Keratinocyte (primary cell): ENCODE measurements around the gene ANKS1B.

Experiments used
- EZH2 ChIP-seq: IDR thresholded peaks from one replicate; pipeline ENCODE4 v1.6.1; 2012; ENCODE audit warnings: inconsistent platforms, mild to moderate bottlenecking, low read length, moderate library complexity
- TF ChIP-seq, protein P1 (sequence below), 3 experiments: IDR thresholded peaks in 1 of 3; conservative IDR thresholded peaks in 1 of 3; optimal IDR thresholded peaks in 1 of 3; 2 replicates in 2 of 3; 3 replicates in 1 of 3; pipeline versions ENCODE3 to v1.5.1; 2011; ENCODE audit warnings: low read length in 3 of 3, mild to moderate bottlenecking in 3 of 3, moderate library complexity in 2 of 3, control low read depth in 1 of 3, inconsistent platforms in 1 of 3; ENCODE audit not compliant: insufficient read depth in 2 of 3; ENCODE audit errors: extremely low read depth in 1 of 3

- TF ChIP-seq, protein P1, sequence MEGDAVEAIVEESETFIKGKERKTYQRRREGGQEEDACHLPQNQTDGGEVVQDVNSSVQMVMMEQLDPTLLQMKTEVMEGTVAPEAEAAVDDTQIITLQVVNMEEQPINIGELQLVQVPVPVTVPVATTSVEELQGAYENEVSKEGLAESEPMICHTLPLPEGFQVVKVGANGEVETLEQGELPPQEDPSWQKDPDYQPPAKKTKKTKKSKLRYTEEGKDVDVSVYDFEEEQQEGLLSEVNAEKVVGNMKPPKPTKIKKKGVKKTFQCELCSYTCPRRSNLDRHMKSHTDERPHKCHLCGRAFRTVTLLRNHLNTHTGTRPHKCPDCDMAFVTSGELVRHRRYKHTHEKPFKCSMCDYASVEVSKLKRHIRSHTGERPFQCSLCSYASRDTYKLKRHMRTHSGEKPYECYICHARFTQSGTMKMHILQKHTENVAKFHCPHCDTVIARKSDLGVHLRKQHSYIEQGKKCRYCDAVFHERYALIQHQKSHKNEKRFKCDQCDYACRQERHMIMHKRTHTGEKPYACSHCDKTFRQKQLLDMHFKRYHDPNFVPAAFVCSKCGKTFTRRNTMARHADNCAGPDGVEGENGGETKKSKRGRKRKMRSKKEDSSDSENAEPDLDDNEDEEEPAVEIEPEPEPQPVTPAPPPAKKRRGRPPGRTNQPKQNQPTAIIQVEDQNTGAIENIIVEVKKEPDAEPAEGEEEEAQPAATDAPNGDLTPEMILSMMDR (optimal IDR thresholded peaks at IDR 0.05 in 1 of 3, IDR thresholded peaks at IDR 0.05 in 1 of 3, conservative IDR thresholded peaks at IDR 0.05 in 1 of 3; ENCODE audit: extremely low read depth in 1 of 3, insufficient read depth in 2 of 3, low read length in 3 of 3), result no peak
- TF ChIP-seq EZH2, result no peak
These were observed 814.7 kb downstream of the ANKS1B start for GRCh38 chr12:99170037-99170436.
